Cardiac muscle cell (in vitro differentiated cells and primary cell): ENCODE results near the gene NABP2. TPM values are rescaled to one million over a fixed set of nuclear protein-coding genes. Genes with fewer than 3 reads are reported as not detected.

Experiments used
- DNase-seq, 2 donors: peaks; one replicate each; pipeline versions ENCODE4 v3.0.0 to v3.0.0-alpha.2; 2010 to 2017; ENCODE audit warnings: low read depth in 1 of 2, low spot score in 1 of 2
- H3K27ac ChIP-seq: fragments of 200-600 bp; sonication (generic); 2 replicates; pipeline ENCODE4 v1.5.1; 2016
- H3K27me3 ChIP-seq: fragments of 200-600 bp; sonication (generic); 2 replicates; pipeline ENCODE4 v1.6.0; 2016; ENCODE audit warnings: control low read depth
- H3K36me3 ChIP-seq: fragments of 200-600 bp; sonication (generic); 2 replicates; pipeline ENCODE4 v1.5.1; 2016; ENCODE audit warnings: control low read depth
- H3K4me1 ChIP-seq: fragments of 200-600 bp; sonication (generic); 2 replicates; pipeline ENCODE4 v1.8.1; 2017; ENCODE audit warnings: low read depth, mild to moderate bottlenecking, mixed run types
- H3K4me3 ChIP-seq: fragments of 200-600 bp; sonication (generic); 2 replicates; pipeline ENCODE4 v1.5.1; 2016; ENCODE audit warnings: mild to moderate bottlenecking
- H3K9me3 ChIP-seq: fragments of 200-600 bp; sonication (generic); 2 replicates; pipeline ENCODE4 v1.5.1; 2017; ENCODE audit warnings: low read depth, mild to moderate bottlenecking, control low read depth
- CTCF ChIP-seq: IDR thresholded peaks from 2 replicates; pipeline ENCODE4 v1.5.1; 2012; ENCODE audit warnings: low read depth, mild to moderate bottlenecking, low read length
- polyA plus RNA-seq: library from polyadenylated mRNA; unstranded; fragments of >200 nt; fragmentation: Nextera tagmentation; extraction: Ambion mirVana; gene quantifications from 2 replicates; pipeline ENCODE4 v1.2.1, GENCODE V29; 2016
- total RNA-seq: library from RNA; depleted of rRNA; stranded (reverse); fragments of >200 nt; gene quantifications from 2 replicates; pipeline ENCODE4 v1.2.3, GENCODE V29; 2016

Gene NABP2
- total and polyA plus RNA-seq, 2 experiments from 2014 or later: 10.7 to 14.8 TPM

GRCh38 chr12:56197921-56198635 lies 26.1 kb upstream of the NABP2 start:
- H3K27ac ChIP-seq: no peak overlapping the region
- H3K36me3 ChIP-seq: no peaks in the 10 kb centered on the region
- H3K9me3 ChIP-seq: no peaks in the 10 kb centered on the region
- DNase-seq: peak in 1 of 2 donors; percentile 17
- peaks cover 4% of the 10 kb centered on the region for H3K4me1 ChIP-seq
- TF ChIP-seq CTCF: no peak
- no peak overlapping the region for H3K4me3 ChIP-seq
- no peaks in the 10 kb centered on the region for H3K27me3 ChIP-seq

DNA sequence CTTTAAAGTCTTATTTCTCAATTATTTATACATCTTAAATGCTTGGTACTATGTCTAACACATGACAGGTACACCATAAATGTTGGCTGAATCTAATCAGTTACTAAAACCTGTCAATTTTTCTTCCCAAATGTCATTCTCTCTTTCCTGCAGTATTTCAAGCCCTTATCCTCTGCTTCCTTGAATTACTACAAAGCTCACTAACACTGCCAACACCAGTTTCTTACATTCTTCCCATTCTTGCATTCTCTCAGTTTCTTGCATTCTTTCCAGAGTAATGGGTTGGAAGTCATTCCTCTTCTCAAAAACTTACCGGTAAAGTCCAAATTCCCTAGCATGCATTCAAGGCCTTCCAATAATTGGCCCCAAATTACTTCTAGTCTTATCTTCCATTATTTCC lies 25.3 kb upstream of the NABP2 start:
- DNase-seq: peak in 1 of 2 donors; percentile 46
- Histone ChIP-seq H3K4me1 (peaks cover 4% of the 10 kb centered on the region), H3K4me3 (no peak overlapping the region), H3K9me3 (no peaks in the 10 kb centered on the region), H3K36me3 (no peaks in the 10 kb centered on the region), H3K27ac (no peak overlapping the region), H3K27me3 (no peaks in the 10 kb centered on the region)
- no peak for TF ChIP-seq CTCF

- Histone ChIP-seq H3K4me3 (no peak overlapping the region), H3K27me3 (no peaks in the 10 kb centered on the region), H3K36me3 (peaks cover 13% of the 10 kb centered on the region), H3K4me1 (no peaks in the 10 kb centered on the region), H3K9me3 (no peaks in the 10 kb centered on the region), H3K27ac (peak overlapping the region; percentile 52)
- no peak for TF ChIP-seq CTCF
- DNase-seq: no peak
Observed at GRCh38 chr12:56202366-56202765, 21.8 kb upstream of the NABP2 start.

DNA sequence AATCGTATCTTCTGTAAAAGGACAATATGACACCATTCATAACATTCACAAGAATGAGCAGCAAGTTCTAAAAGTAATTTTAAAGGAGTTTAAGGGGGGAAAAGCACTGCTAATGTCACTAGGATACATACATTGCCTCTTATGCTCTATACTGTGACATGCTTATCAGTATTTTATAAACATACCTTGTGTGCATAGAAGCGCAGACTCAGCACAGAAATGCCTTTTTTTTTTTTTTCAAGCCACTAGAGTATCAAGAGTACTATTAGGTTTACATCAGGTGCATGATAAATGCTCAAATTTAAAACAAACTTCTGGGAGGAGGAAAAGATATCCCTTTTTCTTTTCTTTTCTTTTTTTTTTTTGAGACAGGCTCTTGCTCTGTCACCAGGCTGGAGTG lies 21.3 kb upstream of the NABP2 start:
- Histone ChIP-seq H3K4me1 (no peaks in the 10 kb centered on the region), H3K9me3 (no peaks in the 10 kb centered on the region), H3K27ac (peak overlapping the region; percentile 52), H3K36me3 (peaks cover 18% of the 10 kb centered on the region), H3K27me3 (no peaks in the 10 kb centered on the region), H3K4me3 (no peak overlapping the region)
- TF ChIP-seq CTCF: no peak
- no peak for DNase-seq

DNA sequence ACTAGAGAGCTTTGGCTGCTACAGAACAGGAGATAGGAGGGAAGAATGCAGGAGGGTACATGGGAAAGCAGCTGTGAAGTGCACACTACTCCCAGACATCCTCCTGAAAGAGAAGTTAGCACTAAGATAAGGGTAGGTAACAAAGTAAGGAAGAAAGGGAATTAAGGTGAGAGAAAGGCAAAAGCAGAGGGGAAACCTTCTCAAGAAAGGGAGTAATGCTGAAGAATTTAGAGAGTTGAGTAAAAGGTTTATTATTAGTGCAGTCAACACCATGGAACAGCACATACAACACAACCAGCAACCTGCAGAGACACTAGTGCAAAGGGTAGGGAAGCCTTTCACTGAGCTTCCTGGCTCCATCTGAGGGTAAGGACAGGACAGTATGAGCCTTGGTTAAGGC lies 19.9 kb upstream of the NABP2 start:
- Histone ChIP-seq H3K4me3 (no peak overlapping the region), H3K27ac (peak overlapping the region; percentile 40), H3K9me3 (no peaks in the 10 kb centered on the region), H3K36me3 (peaks cover 22% of the 10 kb centered on the region), H3K4me1 (no peaks in the 10 kb centered on the region), H3K27me3 (no peaks in the 10 kb centered on the region)
- no peak for TF ChIP-seq CTCF
- DNase-seq: no peak
